GM19463 (cell line): ENCODE measurements around the gene NOXO1.

ENCODE experiments used
- ATAC-seq: cut with Tn5 transposase; IDR thresholded peaks from one replicate; pipeline ENCODE4 v1.9.1; 2021; ENCODE audit warnings: mild to moderate bottlenecking, moderate library complexity; ENCODE audit not compliant: unreplicated experiment

NOXO1 gene

DNA sequence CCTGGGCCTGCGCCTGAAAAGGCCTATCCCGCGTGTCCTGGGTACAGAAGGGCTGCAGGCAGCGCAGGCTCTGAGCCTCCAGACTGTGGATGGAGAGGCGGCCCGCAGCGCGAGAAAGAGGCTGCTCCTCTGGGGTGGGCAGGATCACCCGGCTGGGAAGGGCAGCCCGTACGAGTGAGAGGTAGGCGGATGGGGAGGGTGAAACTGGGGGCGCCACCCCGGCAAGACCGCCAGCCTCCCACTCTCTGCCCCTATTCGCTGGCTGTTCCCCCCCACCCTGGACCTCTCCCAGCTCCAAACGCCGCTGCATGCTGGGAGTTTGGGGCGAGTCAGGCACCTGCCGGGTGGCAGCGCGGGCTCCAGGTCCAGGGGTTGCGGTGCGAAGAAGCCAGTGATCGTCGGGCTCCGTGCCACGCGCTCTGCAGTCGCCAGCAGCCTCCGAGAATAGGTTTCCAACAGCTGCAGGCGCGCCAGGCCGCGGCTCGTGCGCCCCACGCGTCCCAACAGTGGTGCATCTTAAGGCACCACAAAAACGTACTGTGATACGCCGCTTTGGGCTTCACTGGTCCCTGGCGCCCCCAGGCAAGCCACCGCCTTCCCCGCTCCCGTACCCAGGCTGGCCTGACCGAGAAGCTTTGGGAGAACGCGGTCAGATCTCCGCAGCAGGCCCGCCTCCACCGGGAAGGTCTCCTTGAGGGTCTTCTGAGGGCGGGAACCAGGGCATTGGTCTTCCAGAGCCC lies 1.1 kb downstream of the NOXO1 start:
- ATAC-seq = no peak

DNA sequence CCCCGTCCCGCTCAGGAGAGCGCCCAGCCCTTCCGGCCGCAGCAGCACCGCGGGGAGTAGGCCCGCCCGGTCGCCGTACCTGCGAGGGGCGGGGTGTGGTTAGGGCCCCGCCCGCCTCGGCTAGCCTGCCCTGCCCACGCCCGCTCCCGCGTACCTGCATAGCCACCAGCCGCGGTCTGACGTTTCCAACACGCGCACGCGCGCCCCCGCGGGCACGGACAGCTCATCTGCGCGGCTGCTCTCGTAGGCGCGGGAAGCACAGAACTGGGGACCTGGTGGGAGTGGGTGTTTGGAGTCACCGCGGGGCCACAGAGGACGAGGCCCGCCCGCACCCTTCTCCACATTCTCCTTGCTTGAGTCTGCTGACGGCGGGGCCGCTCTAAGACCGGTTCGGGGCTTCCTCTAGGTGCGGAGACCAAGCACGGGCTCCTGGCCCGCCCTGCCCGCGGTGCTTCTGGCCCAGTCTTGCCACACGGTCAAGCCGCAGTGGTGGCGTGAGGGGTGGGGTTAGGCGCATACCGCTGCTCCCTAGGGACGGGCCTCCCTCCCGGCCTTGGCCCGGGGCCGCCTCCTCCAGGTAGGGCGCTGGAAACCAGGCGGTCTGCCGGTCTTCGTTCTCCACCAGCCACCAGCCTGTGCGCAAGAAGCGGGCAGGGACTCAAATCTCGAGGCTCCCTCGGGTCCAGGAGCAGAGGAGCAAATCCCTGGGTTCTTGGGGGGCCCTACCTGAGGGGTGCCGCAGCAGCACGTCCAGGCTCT lies 1.8 kb downstream of the NOXO1 start:
- no peak for ATAC-seq

DNA sequence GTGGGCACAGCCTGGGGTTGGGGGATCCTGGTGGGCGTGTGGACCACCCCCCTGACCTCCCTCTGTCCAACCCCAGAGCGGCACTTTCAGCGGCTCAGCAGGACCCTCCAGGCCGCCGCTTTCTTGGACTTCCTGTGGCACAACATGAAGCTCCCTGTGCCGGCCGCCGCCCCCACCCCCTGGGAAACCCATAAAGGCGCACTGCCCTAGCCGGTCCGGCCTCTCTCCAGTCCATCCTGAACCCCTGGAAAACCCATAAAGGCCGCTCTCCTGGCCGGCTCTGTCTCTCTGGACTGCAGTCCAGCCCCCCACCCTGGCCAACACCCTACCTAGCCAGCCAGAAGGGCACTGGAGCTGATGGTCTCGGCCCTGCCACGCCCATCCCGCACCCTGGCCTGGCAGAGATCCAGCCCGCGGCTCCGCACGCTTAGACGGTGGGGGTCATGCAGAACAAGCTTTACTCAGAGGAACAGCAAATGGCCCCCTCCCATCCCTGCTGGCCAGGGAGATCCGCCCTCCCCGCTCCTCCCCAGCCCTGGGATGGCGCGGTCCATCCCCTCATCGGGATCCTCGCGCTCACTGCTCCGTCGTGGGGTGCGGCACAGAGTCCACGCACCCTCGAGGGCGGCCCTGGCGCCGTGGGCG lies 2.7 kb downstream of the NOXO1 start:
- ATAC-seq = no peak

DNA sequence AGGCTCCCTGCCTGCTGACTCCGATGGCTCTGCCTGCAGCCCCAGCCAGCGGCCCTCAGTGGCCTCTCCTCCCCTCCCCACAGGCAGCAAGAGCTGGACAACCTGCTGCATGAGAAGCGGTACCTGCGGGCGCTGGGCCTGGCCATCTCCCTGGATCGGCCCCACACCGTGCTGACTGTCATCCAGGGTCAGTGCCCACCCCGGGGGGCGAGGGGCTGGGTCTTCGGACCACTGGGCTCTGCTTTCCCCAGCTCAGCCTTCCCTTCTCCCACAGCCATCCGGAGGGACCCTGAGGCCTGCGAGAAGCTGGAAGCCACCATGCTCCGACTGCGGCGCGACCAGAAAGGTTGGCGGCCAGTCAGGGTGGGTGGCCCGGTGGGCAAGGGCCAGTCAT lies 3.4 kb downstream of the NOXO1 start:
- no peak for ATAC-seq

DNA sequence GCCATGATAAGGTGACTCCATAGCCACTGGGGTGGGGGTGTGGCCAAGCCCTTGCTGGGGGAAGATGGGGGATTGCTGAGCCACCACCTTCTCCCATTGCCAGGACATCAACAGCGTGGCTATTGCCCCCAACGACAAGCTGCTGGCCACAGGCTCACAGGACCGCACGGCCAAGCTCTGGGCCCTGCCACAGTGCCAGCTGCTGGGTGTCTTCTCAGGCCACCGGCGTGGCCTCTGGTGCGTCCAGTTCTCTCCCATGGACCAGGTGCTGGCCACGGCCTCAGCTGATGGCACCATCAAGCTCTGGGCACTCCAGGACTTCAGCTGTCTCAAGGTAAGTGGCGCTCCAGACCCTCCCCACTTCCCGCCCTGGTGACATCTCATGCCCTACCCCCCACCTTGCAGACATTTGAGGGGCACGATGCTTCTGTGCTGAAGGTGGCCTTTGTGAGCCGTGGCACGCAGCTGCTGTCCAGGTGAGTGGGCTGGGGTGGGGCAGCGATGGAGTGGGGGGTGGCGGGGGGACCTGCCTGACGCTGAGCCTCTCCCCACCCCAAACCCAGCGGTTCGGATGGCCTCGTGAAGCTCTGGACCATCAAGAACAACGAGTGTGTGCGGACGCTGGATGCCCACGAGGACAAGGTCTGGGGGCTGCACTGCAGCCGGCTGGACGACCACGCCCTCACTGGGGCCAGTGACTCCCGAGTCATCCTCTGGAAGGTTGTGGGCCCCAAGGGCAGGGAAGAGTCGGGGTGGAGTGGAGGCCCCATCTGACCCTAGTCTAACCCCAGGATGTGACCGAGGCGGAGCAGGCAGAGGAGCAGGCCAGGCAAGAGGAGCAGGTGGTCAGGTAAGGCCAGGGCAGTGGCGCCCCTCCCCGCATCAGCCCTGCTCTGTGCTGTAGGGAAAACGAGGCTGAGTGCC lies 4.1 kb downstream of the NOXO1 start:
- ATAC-seq = no peak

DNA sequence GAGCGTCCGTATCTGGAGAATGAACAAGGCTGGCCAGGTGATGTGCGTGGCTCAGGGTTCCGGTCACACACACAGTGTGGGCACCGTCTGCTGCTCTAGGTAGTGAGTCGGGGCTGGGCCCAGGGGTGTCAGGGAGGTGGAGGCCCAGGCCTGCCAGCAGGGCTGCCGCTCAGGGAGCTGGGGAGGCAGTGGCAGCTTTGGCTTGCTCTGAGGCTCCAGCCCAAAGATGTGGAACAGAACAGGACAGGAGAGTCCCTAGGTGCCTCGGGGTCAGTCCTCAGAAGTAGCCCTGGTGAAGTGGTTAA lies 5.1 kb downstream of the NOXO1 start:
- ATAC-seq = no peak

DNA sequence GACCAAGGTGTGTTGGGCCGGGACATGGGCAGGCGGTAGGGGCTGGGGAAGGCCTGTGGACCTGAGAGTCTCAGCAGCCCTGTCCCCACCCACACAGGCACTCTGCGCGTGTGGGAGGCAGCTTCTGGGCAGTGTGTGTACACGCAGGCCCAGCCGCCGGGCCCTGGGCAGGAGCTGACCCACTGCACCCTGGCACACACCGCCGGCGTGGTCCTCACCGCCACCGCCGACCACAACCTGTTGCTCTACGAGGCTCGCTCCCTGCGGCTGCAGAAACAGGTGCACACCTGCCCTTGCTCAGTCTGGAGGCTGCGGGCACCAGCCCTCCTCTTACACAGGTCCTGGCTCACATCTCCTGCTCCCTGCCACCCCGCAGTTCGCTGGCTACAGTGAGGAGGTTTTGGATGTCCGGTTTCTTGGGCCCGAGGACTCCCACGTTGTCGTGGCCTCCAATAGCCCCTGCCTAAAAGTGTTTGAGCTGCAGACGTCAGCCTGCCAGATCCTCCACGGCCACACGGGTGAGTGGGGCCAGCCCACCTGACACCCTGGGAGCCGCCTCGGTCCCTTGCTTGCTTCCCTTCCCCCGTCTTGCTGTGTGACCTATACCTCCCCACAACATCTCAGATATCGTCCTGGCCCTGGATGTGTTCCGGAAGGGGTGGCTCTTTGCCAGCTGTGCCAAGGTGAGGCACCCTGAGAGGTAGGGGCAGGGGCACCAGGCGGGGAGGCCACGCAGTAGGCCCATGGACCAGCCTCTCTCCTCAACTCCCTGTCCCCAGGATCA lies 5.6 kb downstream of the NOXO1 start:
- ATAC-seq = no peak

DNA sequence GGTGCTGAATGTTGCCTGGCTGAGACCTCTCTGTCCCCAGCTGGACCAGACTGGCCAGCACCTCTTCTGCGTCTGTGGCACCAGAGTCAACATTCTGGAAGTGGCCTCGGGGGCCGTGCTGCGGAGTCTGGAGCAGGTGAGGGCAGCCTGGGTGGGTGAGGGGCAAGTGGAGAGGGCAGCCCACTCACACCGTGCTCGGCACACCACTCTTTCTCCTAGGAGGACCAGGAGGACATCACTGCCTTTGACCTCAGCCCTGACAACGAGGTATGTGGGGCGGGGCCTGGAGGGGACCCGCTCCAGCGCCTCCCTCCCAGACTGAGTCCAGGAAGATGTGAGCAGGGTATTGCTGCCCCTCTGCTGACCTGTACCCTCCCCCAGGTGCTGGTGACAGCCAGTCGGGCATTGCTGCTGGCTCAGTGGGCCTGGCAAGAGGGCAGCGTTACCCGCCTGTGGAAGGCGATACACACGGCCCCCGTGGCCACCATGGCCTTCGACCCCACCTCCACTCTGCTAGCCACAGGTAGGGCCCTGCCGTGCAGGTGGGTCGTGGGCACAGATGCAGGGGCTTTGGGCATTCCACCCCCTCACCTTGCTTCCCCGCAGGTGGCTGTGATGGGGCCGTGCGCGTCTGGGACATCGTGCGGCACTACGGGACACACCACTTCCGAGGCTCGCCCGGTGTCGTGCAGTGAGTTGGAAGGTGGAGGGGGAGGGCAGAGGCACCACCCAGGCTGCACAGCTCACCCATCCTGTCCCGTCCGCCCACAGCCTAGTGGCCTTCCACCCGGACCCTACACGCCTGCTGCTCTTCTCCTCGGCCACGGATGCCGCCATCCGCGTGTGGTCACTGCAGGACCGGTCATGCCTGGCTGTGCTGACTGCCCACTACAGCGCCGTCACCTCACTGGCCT lies 6.9 kb downstream of the NOXO1 start:
- ATAC-seq = no peak

DNA sequence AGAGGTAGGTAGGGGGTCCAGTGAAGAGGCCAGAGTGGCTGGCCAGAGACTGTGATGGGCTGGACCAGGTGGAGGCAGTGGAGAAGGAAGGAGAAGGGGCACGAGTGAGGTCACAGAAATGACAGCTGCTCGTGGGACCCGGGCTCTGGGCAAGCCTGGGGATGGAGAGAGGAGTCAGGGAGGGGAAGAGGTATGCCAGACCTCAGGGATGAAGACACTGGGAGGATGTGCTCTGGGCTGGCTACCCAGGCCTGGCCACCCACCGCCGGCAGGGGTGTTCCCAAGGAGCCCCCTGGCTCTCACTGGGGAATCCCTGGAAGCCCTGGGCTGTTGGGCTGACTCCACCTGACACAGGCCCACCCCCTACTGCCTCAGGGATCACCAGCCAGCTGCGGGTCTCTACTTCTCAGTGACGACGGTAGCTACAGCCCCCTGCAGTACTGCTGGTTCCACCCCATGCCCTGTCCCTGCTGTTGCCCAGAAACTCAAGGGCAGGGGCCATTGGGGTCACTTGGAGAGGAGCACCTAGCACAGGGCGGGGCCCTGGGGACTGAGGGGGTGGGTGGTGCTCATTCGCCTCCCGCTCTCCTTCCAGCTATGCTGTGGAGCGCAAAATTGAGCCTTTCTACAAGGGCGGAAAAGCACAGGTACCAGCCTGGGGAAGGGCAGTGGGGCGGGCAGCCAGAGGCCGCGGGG lies 7.7 kb downstream of the NOXO1 start:
- ATAC-seq = no peak

DNA sequence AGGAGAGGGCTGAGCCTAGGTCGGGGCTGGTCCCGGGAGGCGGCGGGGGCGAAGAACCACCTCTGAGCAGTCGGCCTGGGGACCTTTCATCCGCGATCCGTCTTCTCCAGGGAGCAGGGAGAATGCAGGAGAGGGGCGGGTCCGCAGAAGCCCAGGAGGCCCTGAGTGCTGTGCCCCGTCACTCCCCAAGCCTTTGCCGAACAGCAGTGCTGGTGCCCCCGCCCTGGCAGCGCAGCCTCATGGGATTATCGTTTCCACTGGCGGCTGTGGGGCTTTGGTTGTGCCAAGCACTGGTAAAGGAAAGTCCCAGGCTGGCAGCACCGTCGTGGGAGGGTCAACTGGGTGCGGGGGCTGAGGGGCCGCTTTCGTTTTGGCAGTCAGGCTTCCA lies 8.8 kb downstream of the NOXO1 start:
- no peak for ATAC-seq

DNA sequence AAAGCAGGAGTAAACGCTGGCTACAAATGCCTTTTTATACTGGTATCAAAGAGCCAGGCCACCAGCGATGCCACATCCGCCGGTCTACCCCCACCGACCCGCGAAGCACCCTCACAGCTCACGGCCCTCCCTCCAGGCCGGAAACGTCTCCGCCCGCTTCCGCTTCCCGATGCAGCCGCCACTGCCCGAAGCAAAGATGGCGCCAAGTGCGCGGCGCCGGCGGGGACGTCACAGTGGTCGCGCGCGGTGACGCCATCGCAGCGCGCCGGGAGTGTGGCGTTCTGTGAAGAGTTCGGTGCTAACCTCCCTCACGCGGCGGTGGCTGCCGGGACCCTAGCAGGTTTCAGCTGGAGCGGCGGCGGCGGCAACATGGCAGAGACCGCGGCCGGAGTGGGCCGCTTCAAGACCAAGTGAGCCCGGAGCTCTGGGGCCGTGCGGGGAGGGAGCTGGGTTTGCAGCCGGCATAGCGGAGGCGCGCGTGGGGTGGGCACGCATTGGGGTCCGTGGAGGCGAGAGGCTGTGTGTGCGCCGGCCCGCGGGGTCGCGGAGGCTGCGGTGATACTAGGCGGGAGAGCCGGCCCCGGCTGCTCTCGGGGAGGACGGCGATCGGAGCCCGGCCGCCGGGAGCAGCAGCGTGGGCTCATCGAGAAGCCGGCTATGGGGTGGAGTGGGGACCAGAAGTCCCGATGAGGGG lies 9.3 kb downstream of the NOXO1 start, which contains the start of gene TBL3:
Gene TBL3 (plus strand): TSS at position 258 of the 694 bp plus-strand sequence. CDS start 112 bp downstream, at position 370.
- ATAC-seq = peak; percentile 90

DNA sequence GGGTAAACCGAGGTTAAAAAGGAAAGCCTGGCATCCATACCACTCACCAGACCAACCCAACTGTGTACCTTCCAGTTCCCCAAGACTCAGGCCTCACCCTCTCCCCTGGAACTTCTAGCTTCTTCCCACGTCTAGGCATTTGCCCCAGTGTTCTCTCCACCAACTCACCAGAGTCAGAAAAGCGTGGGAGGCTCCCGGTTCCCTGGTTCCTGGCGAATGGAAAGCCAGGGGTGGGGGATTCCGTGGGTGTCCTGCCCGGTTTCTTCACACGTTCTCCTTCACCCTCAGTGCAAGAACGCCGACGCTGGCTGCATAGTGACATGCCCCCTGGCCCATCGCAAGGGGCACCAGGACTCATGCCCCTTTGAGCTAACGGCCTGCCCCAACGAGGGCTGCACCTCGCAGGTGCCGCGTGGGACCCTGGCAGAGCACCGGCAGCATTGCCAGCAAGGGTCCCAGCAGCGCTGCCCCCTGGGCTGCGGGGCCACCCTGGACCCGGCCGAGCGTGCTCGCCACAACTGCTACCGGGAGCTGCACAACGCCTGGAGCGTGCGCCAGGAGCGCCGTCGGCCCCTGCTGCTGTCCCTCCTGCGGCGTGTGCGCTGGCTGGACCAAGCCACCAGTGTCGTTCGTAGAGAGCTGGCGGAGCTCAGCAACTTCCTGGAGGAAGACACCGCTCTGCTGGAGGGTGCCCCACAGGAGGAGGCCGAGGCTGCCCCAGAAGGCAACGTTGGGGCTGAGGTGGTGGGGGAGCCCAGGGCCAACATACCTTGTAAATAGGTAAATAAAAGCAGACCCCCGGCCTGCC lies 12.9 kb downstream of the NOXO1 start:
- ATAC-seq = no peak

DNA sequence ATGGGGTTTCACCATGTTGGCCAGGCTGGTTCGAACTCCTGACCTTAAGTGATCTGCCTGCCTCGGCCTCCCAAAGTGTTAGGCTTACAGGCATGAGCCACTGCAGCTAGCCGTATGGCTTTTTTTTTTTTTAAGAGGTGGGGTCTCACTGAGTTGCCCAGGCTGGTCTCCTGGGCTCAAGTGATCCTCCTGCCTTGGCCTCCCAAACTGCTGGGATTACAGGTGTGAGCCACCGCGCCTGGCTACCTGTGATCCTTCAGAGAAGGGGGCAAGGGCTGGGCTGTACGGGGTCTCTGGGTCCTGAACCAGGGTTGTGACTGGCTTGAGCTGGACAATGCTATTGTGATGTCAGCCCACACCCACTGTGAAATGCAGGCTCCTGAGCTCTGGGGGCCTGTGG lies 14.8 kb downstream of the NOXO1 start, which contains the start of gene RNF151:
Gene RNF151 (plus strand): TSS at position 397 of the 400 bp plus-strand sequence. CDS start 26 bp downstream, outside the sequence.
- ATAC-seq = no peak

DNA sequence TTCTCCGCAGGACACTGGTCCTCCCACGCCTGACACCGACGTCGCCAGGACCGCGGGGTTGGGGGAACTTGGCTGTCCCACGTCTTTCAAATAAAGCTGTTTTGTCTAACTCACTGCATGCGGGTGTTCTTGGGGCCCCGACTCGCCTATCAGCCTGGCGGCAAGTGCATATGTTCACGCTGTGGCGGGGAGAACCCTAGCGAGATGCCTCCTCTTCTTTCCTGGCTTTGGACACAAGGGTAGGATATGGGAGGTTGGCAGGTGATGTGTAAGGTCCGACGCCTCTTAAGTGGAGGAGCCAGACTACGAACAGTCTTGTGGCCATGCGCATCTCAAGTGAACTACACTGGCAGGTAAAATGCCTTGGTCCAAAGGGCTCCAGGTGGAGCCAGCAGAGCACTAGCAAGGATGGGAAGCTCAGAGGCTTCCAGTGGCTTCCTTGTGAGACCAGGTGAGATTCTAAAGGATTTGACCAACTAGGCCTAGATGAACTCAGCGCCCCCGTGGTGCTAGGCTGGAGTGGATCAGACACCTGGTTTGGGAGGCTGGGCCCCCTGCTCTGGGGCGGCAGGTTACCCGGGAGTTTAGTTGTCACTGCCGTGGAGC lies 15.8 kb downstream of the NOXO1 start:
- no peak for ATAC-seq

DNA sequence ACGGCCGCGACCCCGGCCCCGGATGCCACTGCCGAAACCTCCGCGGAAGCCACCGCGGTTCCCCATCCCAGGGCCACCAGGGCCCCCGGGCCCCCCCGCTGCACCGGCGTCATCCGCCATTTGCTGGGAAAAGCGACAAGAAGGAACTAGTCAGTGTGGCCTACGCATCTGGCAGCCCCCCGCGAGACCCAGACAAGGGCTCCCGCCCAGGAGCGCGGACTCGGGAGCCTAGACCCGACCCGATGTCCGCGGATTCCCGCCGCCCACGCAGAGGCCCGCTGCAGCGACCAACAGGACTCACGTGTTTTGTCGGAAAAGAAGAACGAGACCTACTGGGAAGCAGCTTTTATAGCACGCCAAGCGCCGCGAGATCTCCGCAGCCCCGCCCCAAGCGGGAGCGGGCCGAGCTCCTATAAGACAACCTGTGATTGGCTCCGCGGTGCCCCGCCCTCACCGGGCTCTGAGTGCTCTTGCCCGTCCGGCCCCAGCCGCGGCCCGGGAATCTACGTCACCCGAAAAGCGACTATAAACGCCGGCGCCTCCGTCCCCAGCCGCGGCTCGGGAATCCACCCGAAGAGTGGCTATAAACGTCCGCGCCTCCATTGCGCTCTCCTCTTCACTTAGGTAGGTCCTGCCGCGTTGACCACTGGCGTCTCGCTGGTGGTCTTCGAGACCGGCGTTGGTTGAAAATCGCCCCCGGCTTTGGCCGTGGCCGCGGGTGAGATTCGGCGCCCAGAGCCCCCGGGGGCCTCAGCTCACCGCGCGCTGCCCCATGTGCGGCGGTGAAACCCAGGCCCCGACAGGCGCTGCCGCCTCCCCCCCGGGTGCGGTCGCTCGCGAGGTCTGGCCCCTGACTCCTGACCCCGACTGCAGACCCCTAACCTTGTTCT lies 16.5 kb downstream of the NOXO1 start, which contains the start of gene RPS2:
Gene RPS2 (minus strand): TSS at position 321 of the 890 bp plus-strand sequence. CDS start 201 bp downstream, at position 120.
- peak; percentile 90 for ATAC-seq
